NCI-H128 (cell line): Measurements from ENCODE around the gene ERN1.
A peak's percentile ranks its signal among the peaks of the same experiment; 100 is the strongest.

Experiments
- DNase-seq: peaks from one replicate; lab custom pipeline; 2025; ENCODE audit not compliant: unreplicated experiment; lab: John Stamatoyannopoulos, UW

Gene ERN1

DNA sequence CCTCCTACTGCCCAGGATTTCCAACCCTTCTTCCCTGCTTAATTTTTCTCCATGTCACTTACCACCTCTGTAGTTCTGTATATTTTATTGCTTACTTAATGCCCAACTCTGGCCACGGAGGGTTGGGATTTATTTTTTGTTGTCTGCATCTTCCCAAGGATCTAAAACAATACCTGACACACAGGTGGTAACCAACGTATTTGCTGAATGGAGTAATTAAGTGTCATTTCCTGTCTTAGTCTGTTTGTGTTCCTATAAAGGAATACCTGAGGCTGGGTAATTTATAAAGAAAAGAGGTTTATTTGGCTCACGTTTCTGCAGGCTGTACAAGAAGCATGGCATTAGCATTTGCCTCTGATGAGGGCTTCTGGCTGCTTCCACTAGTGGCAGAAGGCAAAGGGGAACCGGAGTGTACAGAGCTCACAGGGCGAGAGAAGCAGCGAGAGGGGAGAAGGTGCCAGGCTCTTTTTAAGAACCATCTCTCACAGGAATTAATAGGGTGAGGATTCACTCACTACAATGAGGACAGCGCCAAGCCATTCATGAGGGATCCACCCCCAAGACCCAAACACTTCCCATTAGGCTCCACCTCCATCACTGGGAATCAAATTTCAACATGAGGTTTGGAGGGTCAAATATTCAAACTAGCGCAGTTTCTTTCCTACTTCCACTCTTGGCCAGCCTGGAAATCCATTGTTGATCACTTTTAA is 44.8 kb downstream of the ERN1 start:
- DNase-seq = no peak

DNA sequence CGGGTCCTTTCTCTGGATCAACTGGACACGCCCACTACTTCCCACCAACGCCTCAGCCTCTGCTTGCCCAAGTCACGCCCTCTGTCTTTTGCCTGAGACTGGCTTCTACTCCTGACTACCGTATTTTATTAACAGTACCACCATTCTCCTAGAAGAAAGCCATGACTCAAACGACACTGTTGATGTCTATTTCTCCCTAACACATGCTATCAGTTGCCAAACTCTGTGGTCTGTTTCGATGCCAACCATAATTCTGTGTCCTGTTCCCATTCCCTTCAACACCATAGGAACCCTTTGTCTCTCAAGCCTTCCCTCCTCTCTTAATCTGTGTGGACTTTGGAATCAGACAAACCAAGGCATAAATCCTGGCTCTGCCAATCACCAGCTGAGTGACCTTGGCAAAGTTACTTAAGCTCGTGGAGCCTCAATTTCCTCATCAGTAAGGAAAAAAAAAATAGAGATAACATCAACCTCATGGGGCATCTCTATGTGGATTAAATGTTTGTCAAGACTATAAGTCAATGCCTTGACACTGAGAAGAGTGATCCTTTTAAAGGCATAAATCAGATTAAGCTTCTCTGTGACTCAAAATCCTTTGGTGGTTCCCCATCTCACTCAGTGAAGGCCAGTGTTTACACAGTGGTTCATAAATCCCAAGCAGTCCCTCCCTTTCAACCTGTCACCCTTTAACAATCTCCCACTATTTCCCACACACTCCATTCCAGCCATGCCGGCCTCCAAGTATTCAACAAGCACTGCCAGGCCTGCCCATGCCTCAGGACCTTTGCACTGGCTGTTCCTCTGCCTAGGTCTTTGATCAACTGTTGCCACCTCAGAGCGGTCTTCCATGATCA is 45.6 kb downstream of the ERN1 start:
- DNase-seq = no peak

DNA sequence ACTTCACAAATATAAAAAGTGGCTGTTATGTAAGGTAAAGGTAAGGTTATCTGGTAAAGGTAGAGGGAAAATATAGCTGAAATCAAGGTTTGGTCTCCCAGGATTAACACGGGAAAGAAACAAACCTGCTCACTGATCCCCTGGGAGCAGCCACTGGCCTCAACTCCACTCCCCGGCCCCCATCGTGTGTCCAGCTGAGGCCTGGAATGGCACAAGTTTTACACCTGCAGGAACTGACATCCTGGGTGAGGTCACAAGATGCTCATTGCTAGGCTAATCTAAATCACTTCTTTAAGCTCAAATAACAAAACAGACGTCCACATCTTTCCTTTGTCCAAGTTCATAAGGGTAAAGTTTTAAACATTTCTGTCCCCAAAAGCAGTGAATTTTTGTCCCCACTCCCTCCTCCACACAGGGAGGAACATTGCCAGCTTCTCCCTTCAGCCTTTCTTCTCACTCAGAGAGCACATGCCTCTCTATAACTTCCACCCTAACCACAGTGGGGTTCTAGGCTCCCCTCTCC is 46.3 kb downstream of the ERN1 start:
- DNase-seq = no peak

DNA sequence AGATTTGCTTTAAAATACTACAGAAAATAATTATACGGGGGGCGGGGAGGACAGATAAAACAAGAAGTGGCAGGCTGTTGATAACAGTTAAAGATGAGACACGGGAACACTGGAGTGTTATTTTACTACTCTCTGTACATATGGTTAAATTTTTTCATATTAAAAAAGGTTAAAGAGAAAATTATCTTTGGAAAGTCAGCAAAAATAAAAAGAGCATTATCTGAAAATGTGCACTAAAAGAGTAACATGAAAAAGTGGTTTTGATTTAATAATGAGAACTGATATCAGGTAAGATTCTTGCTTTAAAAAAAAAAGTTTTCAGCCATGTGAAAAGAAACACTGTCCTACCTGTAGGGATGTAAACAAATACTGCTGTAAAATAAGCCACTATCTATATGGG is 46.9 kb downstream of the ERN1 start:
- no peak for DNase-seq

DNA sequence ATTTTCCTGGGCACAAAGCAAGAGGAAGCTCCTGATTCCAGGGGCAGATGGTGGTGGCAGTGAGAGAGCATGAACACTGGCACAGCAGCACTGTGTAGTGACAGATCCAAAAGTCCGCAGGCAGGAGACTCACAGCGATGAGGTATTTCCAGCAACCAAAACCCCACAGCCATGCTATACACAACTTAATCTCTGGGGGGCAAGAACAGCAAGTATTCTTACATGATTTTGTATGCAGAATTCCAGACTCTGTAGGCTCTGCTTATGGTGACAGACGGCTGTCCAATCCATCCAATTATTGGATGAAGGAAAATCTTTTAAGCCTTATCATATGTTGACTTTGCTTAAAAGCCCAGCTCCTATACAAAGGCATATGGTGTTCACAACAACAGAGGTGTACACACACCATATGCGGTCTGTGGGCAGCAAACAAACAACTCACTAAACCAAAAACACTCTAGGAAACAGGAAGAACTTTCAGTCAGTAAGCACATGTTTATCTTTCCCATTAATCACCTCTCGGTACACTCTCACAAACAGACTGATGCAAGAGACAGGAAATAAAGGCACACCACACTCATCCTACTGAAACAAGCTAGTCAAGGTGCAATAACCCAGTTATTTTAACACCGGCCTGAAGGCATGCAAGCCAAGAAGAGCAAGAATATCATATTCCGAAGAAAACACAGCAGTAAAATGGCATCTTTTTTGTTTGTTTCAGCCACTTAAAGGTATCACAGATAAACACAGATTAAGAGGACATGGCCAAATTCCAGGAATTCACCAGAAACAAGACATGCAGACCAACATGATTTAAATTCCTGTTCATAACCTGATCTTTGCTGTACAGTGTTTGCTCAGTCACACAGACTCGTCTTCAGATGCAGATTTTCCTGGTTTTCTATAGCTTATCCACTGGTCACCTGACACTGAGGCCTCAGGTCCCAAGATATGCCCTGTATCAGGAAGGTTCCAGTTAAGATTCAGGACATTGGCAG is 47.8 kb downstream of the ERN1 start:
- peak; percentile 15 for DNase-seq

DNA sequence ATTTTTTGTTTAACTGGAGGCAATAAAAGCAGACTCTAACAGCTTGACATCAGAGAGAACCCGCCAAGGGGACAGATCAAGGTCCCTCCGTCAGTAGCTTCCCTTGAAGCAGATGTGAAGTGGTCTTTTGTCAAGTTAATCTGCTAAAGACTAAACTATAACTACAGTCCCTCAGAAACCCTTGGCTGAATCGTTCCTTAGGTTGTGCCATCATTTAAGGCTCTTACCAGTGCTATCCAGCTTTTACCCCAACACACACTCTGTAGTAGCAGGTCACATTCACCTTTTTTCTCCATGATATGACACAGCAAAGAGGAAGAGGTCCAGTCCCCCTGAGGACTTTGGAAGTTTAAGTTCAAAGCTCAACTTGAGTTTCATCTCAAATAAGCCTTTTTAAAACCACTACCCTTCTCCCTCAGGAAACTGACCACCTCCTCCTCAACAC is 49.7 kb downstream of the ERN1 start:
- no peak for DNase-seq

DNA sequence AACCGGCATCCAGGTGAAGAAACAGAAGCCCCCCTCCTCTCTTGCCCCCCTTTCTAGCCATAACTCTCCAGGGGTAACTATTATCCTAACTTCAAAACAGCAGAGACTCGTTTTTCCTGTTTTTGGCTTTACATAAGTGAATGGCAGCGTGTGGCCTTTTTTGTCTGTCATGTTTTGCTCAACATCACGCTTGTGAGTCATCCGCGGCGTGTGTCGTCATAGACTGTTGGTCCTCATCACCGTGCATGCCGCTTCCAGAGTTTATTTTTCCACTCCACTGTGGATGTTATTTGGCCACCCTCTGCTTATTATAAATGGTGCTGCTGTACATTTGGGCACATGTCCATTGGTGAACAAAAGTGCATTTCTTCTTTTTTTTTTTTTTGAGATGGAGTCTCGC is 52.6 kb downstream of the ERN1 start:
- DNase-seq = no peak

DNA sequence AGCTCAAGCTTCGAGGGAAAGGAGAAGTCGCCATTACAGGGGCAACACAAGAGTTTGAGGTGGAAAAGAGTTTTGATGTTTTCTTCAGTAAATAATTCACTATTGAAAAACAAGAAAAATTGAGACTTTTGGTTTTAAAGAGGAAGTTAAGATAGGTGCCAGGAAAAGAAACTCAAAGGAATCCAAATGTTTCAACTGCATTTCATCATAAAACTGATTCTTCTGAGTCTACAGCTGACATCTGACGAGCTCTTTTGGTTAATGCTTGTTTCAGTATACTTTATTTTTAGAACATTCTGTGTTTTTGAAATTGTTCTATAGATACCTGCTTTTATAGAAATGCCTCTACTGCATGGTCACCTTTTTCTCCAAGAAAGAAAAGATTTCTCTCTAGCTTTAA is 54.0 kb downstream of the ERN1 start:
- DNase-seq = no peak

DNA sequence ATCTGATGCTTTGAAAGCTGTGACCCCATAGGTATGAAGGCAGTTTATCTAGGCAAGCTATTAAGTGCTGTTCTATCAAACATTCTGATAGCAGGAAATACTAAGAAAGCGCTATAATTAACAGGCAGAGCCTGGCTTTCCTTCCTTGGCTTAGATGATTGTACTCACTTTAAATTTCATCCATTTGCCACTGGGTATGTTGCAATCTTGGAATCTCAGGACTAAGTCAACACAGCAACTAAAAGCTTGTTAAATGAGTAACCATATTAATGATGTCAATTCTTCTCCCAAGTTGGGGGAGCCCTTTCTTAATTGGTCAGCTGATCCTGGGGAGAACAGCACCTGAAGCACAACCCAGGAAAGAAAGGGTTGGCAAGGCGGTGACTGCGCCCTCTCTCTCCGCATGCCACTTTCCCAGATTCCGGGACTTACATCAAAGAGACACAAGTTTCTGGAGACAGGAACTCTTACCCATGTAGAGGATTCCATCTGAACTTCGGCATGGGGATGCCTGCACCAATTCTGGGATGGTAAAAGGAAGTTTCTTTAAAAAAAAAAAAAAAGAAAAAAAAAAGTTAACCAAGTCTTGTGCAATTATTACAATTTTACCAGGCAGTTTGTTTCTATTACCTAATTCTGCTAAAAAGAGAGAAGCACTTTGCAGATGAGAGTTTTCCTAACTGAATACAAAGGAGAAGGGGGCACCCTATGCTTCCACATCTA is 55.1 kb downstream of the ERN1 start:
- DNase-seq = no peak

DNA sequence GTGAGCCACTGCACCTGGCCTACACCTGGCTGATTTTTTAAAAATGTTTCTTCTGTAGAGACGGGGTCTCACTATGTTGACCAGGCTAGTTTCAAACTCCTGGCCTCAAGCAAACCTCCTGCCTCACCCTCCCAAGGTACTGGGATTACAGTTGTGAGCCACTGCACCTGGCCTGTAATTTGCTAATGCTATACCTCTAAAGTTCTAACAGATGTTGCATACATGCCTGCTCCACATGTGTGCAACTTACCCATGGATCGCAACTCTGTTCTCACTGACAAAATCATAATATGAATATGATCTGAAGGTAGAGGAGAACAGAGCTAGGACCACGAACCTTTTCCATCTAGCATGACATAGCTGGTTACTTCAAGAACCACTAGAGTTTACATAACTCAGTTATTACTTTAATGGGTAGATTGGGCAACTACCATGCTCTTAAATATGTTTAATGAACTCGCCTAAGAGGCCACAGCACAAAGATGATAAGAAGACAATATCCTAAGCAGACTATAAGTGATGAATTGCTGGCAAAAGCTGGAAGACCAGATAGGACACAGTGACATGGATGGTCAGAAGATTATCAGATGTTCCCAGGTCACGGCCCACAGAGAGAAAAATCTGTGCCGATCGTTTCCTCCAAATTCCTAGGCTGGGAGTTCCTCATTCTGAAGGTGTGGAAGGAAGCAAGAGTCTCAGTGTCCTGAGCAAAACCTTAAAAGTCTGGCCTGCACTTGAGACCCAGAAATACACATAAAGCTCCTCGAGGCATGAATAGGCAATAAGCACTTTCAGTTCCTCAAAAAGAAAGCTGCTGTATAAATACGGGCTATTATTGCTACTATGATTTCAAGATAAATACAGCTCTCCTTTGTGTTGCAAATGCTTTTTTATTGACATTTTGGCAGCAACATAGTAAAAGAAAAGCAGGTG is 55.9 kb downstream of the ERN1 start:
- no peak for DNase-seq

DNA sequence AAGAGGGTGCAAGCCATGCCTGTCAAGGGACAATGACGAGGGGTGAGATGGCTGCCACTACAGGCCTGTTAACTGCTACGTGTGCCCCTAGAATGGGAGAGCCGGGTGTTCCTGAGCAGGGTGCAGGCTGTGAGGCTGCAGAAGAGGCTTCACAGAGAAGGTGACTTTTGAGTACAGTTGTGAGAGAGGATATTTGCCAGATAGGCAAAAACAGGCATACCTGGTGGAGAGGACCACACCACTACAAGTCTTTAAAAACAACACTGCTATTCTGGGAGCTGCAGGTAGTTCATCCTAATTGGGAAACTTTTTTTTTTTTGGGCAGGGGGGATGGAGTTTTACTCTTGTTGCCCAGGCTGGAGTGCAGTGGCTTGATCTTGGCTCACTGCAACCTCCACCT is 58.8 kb downstream of the ERN1 start:
- DNase-seq = no peak

DNA sequence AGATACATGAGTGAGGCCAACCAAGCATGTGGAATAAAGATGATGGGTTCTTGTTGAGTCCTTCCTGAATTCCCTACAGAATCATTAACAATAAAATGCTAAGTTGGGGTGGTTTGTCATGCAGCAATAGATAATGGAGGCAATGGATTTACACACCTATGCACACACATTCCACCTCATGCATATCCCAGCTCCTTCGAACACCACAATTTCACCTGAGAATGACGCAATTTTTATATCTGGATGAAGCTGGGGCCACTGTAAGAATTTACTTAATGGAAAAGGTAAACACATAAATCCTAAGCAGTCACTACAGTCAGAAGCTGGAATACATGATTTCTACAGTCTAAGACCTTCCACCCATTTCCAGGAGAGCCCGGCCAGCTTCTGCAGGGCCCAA is 59.7 kb downstream of the ERN1 start:
- no peak for DNase-seq

DNA sequence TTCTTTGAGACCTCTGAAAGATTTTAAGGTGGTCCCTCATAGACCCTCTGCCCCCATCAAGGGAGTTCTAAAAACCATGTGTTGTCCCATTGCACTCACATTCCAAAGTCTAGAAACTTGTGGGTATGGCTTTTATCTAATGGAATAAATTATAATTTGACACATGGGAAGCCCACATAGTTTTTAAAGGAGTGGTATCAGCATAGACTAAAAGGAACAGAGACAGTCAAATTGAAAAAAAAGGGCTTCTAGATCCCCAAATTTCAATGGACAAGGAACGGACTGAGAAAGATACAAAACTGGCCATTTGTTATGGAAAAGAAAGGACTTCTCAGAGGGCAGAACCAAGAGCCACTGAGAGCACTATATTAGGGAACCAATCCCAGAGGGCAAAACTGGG is 60.8 kb downstream of the ERN1 start:
- DNase-seq = no peak

DNA sequence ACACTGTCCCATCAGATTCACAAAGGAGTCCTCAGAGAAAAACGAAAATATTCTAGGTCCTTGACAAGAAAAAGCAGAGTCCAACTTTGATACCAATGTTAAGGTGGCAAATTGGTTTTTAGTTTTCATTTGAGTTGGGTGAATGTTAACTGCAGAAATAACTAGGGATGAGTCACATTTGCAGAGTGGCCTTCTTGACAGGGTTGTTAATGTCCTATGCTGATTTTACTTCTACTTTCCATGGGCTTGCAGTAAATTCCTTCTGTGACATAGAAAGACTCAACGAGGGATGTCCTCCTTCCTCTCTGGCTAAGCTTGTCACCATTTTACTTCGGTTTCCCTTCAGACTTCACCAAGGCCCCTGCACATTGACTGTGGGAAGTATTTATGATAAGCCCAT is 62.3 kb downstream of the ERN1 start:
- DNase-seq = no peak

DNA sequence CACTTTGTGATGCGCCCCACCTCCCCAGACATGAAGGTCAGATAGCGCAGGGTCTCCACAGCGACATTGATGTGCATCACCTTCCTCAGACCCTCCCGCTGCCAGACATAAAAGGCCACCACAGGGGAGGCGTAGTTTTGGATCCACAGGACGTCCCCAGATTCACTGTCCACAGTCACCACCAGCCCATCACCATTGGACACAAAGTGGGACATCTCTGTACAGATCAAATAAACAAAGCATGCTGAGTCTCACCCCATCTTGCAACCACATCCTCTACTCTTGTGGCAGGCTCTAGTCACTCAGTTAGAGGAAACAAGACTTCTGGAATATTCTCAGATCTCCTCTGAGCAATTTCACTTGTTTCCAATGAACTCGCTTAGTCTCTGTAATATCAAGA is 63.2 kb downstream of the ERN1 start:
- no peak for DNase-seq

DNA sequence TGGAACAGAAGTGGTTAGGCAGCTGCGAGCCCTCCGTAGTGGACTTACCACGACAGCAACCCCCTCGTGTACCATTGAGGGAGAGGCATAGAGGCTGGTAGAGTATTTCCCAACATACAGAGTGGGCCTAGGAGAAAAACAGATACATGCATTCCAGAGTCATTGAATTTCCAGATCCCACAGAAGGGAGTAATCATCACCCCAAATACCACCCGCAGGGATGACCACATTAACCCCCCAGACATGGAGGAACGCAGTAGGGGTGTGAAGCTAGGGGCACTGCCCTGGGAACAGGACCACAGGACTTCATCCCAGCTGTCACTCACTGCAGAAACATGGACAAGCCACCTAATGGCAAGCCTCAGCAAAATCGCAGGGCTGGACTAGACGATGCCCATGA is 64.8 kb downstream of the ERN1 start:
- DNase-seq = no peak

DNA sequence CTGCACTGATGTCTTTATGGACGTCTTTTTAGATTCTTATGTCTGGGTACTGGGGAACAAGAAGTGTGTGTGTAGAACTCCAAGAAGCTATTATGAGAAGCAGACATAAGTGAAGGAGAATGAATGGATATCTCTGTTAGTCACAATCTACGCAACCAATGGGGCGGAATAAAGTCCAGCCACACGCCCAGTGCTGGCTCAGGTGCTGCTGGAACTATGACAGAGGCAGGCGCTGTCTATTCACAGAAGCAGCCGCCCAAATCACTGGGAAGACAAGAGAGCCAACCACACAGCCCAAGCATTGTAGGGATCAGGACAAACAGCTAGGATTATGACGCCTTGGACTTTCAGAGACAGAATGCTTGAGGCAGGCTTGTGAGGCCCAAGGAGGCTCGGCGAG is 65.6 kb downstream of the ERN1 start:
- no peak for DNase-seq

DNA sequence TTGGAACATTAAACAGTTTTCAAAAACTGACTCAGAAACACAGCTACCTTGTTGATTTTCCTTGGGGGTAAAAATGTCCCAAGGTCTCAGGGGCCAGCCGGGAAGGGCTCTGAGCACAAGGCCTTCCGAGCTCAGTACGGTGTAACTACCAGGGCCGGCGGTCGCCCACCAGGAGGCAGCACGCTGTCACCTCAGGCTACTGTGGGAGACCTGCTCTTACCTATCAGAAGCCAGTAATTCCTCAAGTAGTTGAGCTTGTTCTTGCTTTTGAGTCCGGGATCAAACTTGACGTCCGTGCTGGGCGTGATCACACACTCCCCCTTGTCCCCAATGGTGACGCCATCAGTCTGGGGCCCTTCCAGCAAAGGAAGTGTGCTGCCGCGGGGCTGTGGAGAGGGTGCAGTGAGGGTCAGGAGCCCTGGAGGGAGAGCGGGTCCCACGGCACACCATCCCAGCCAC is 66.1 kb downstream of the ERN1 start:
- no peak for DNase-seq

DNA sequence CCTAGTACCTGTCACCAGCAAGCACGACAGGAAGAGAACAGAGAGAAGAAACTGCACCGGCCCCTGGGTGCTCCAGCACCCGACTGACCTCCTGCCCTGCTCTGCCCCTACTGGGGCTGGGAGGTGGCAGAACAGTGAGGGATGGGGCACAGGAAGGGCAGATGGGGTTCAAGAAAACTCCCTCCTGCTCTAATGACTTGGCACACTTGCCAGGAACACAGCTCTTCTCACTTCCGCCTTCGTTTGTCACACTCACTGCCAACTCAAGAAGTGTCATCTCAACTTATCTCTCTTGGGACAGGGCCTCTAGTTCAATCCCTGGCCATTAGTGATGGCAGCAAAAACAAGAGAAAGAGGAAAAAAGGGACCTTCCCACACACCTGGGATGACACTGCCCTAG is 66.9 kb downstream of the ERN1 start:
- DNase-seq = no peak
